PC-3 (cell line): ENCODE data around the gene TCP11. TPM values are rescaled to one million over a fixed set of nuclear protein-coding genes. Genes with fewer than 3 reads are reported as not detected.
A peak's percentile ranks its signal among the peaks of the same experiment; 100 is the strongest.

Source experiments
- ATAC-seq: fragments of 200-7000 bp; cut with Tn5 transposase; 2 replicates; pipeline ENCODE4 v1.9.1; 2020; ENCODE audit warnings: mild to moderate bottlenecking, moderate library complexity
- Bru-seq: library from RNA; stranded (reverse); fragments of 400-500 nt; gene quantifications from one replicate; lab custom pipeline; 2021; lab: Mats Ljungman, UMichigan
- BruChase-seq, 2 experiments: library from RNA; stranded (reverse); fragments of 400-500 nt; gene quantifications; one replicate each; lab custom pipeline; 2021; lab: Mats Ljungman, UMichigan
- BruUV-seq: library from RNA; stranded (reverse); fragments of 400-500 nt; replicated peaks from 2 replicates; lab custom pipeline; 2021; lab: Mats Ljungman, UMichigan
- CTCF ChIA-PET: fragments of 300-600 bp; sonication (Branson Sonifier 250); formaldehyde crosslinking; loops from one replicate; lab custom pipeline; 2022; ENCODE audit warnings: antibody characterized with exemption; lab: Charles Lee
- POLR2A ChIA-PET: fragments of 300-600 bp; sonication (Branson Sonifier 250); formaldehyde crosslinking; loops from one replicate; lab custom pipeline; 2022; ENCODE audit warnings: antibody characterized with exemption; ENCODE audit not compliant: unreplicated experiment; lab: Charles Lee
- DNase-seq: peaks from one replicate; pipeline ENCODE4 v3.0.0-alpha.2; 2015
- H2AFZ ChIP-seq: fragments of 300-600 bp; sonication (generic); 2 replicates; pipeline ENCODE4 v1.6.0; 2016; ENCODE audit warnings: antibody characterized with exemption, low read length
- H3F3A ChIP-seq: fragments of 300-600 bp; sonication (generic); one replicate; pipeline ENCODE4 v1.6.0; 2017; ENCODE audit warnings: antibody characterized with exemption, low read length, control low read depth, mild to moderate bottlenecking; ENCODE audit not compliant: unreplicated experiment
- H3K27ac ChIP-seq: fragments of 300-600 bp; sonication (generic); 2 replicates; pipeline ENCODE4 v1.5.1; 2016; ENCODE audit warnings: mild to moderate bottlenecking, low read length
- H3K27me3 ChIP-seq: fragments of 300-600 bp; sonication (generic); 2 replicates; pipeline ENCODE4 v1.6.1; 2016; ENCODE audit warnings: low read length, mixed read lengths
- H3K36me3 ChIP-seq: fragments of 300-600 bp; sonication (generic); 2 replicates; pipeline ENCODE4 v1.6.1; 2016; ENCODE audit warnings: low read depth, mixed run types, low read length, mixed read lengths
- H3K4me1 ChIP-seq: fragments of 300-600 bp; sonication (generic); 2 replicates; pipeline ENCODE4 v1.5.1; 2016; ENCODE audit warnings: low read length; ENCODE audit not compliant: insufficient read depth
- H3K4me2 ChIP-seq: fragments of 300-600 bp; sonication (generic); 2 replicates; pipeline ENCODE4 v1.6.0; 2016; ENCODE audit warnings: low read length
- H3K4me3 ChIP-seq: fragments of 300-600 bp; sonication (generic); 2 replicates; pipeline ENCODE4 v1.5.1; 2016; ENCODE audit warnings: mild to moderate bottlenecking, low read length, mixed read lengths
- H3K79me2 ChIP-seq: fragments of 300-600 bp; sonication (generic); 2 replicates; pipeline ENCODE4 v1.6.1; 2017; ENCODE audit warnings: low read length, mixed read lengths
- H3K9ac ChIP-seq: fragments of 300-600 bp; sonication (generic); 2 replicates; pipeline ENCODE4 v1.6.0; 2016; ENCODE audit warnings: mild to moderate bottlenecking, low read length
- H3K9me2 ChIP-seq: fragments of 300-600 bp; sonication (generic); replicated peaks from 2 replicates; pipeline ENCODE4 v1.6.1; 2016; ENCODE audit warnings: mixed run types, low read length, mixed read lengths
- H3K9me3 ChIP-seq: fragments of 300-600 bp; sonication (generic); 2 replicates; pipeline ENCODE4 v1.6.1; 2016; ENCODE audit warnings: low read length, mixed read lengths
- H4K20me1 ChIP-seq: fragments of 300-600 bp; sonication (generic); 2 replicates; pipeline ENCODE4 v1.6.1; 2016; ENCODE audit warnings: low read length, mixed read lengths
- EZH2 ChIP-seq: fragments of 300-600 bp; sonication (generic); IDR thresholded peaks from one replicate; pipeline ENCODE4 v1.6.1; 2017; ENCODE audit warnings: antibody characterized with exemption, mild to moderate bottlenecking, low read length; ENCODE audit not compliant: unreplicated experiment
- EZH2phosphoT487 ChIP-seq: fragments of 300-600 bp; sonication (generic); IDR thresholded peaks from 2 replicates; pipeline ENCODE4 v1.6.1; 2018; ENCODE audit warnings: mild to moderate bottlenecking, antibody characterized with exemption, low read length, borderline replicate concordance
- intact Hi-C: fragments of 100-400 bp; cut with micrococcal nuclease; formaldehyde crosslinking; loops from 2 replicates; pipeline ENCODE4 v1.9.0; 2023
- long read RNA-seq: library from polyadenylated mRNA; unstranded; transcript quantifications from one replicate; pipeline ENCODE4 v2.0.0, GENCODE V29; 2021; ENCODE audit not compliant: unreplicated experiment
- total RNA-seq: library from RNA; depleted of rRNA; stranded (reverse); fragments of >200 nt; gene quantifications from 2 replicates; pipeline ENCODE4 v1.2.3, GENCODE V29; 2014; rRNA removed
- TF ChIP-seq, protein P1 (sequence below): fragments of 300-600 bp; sonication (generic); conservative IDR thresholded peaks from 2 replicates; pipeline ENCODE4 v1.5.1; 2017; ENCODE audit warnings: antibody characterized with exemption, low read depth, mild to moderate bottlenecking, low read length

The TCP11 gene
- total RNA-seq (1.3 and 1.7 TPM in 2 replicates), Bru-seq, nascent RNA (percentile 18 among the genes with signal in this experiment), BruChase-seq, experiment 1, labeled RNA remaining after a 6-hour chase (percentile 7 among the genes with signal in this experiment), BruChase-seq, experiment 2, labeled RNA remaining after a 2-hour chase (percentile 10 among the genes with signal in this experiment)
- long read RNA-seq, result 0 reads

DNA sequence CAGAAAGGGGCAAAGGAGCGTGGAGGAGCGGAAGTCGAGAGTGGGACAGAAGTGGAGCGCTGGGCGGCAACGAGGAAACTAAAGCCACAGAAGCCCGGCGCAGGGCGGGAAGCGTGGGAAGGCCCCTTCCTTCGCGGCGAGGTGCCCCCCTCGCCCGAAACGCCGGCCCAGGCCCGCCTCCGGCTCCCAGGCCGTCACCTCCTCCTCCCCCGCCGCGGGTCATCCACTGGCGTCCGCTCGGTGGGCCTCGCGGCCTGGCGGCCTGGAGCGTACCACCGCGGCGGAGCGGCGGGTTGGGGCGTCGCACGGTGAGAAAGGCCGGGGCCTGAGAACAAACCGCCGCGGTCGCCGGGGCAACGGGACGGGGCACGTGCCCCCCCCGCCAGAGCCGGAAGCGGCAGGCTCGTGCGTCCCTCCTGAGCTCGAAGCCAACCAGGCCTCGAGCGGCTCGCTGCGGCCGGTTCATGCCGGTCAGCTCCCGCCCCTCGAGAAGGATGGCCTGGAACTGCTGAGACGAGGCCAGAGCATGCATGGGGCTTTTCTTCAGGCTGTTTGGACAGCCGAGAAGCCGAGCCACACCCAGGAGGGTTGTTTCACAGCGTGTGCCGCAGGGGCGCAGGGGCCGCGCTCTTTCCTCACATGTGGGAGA, at the start of gene TCP11:
TCP11 (minus strand) TSS at position 333 of the 649 bp plus-strand sequence. CDS start 469 bp downstream, outside the sequence.
- ChIA-PET POLR2A (interaction anchor here (0.6 kb wide), 1 partner anchor 105 kb away, joined by 6 read pairs; no protein-coding TSS in a partner anchor), CTCF (no interaction called here)
- 0 out of 2 replicates have a peak within 1 kb of the TSS, but pooled peaks have one; percentile 13 for H3K4me2 ChIP-seq
- no peak within 1 kb of the TSS for H3K4me3 ChIP-seq
- DNase-seq (no peak), ATAC-seq (no peak)
- H3K27me3 ChIP-seq, result no peaks in the 10 kb centered on the region
- H3K9me3 ChIP-seq, result no peaks in the 10 kb centered on the region
- H3F3A ChIP-seq, result no peaks in the 10 kb centered on the region
- BruUV-seq, result no TSS peak
- no peaks in the 10 kb centered on the region for H3K36me3 ChIP-seq
- peak within 1 kb of the TSS; percentile 64 for H2AFZ ChIP-seq
- H3K27ac ChIP-seq, result no peak within 1 kb of the TSS
- H3K9ac ChIP-seq, result no peak within 1 kb of the TSS
- H3K79me2 ChIP-seq, result no peaks in the 10 kb centered on the region
- no peaks in the 10 kb centered on the region for H3K9me2 ChIP-seq
- no peaks in the 10 kb centered on the region for H4K20me1 ChIP-seq
- H3K4me1 ChIP-seq, result peaks cover 16% of the 10 kb centered on the region
- intact Hi-C loops, result loop anchor here (5.0 kb wide), 2 partner anchors 254 to 349 kb away; partner anchors contain the start of genes ANKS1A, BLTP3A and TAF11
- TF ChIP-seq, protein P1, sequence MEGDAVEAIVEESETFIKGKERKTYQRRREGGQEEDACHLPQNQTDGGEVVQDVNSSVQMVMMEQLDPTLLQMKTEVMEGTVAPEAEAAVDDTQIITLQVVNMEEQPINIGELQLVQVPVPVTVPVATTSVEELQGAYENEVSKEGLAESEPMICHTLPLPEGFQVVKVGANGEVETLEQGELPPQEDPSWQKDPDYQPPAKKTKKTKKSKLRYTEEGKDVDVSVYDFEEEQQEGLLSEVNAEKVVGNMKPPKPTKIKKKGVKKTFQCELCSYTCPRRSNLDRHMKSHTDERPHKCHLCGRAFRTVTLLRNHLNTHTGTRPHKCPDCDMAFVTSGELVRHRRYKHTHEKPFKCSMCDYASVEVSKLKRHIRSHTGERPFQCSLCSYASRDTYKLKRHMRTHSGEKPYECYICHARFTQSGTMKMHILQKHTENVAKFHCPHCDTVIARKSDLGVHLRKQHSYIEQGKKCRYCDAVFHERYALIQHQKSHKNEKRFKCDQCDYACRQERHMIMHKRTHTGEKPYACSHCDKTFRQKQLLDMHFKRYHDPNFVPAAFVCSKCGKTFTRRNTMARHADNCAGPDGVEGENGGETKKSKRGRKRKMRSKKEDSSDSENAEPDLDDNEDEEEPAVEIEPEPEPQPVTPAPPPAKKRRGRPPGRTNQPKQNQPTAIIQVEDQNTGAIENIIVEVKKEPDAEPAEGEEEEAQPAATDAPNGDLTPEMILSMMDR, result no peak
- TF ChIP-seq EZH2, result no peak

DNA sequence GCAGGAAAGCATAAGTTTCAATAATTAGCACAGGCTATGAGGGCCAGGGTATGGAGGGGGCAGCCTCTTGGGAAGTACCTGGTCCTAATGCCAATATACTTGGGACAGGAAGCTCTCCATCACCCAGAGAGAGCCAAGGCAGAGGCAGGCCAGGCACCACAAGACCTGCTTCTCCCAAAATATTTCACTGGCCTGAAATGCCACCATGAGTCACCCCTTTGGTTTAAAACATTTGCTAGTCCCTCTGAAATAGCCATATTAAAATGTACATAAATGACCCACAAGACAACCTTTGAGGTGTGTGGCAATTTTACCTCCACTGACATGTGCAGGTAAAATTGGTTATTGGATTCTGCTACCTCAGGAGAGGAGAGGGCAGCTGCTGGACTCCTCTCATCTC, 49.2 kb upstream of the TCP11 start:
- BruUV-seq, result no TSS peak
- H4K20me1 ChIP-seq, result no peaks in the 10 kb centered on the region
- peak; percentile 23; the same call in 1 of the 2 replicates for ATAC-seq
- no peak overlapping the region for H3K27ac ChIP-seq
- H3F3A ChIP-seq, result no peaks in the 10 kb centered on the region
- H3K4me2 ChIP-seq, result 0 out of 2 replicates have a peak overlapping the region, but pooled peaks have one; percentile 17
- no peaks in the 10 kb centered on the region for H3K79me2 ChIP-seq
- TF ChIP-seq EZH2 (no peak), EZH2phosphoT487 (no peak)
- TF ChIP-seq, protein P1, result no peak
- H3K9me3 ChIP-seq, result no peaks in the 10 kb centered on the region
- H2AFZ ChIP-seq, result no peak overlapping the region
- H3K9me2 ChIP-seq, result no peaks in the 10 kb centered on the region
- POLR2A ChIA-PET, result no interaction called here
- peaks cover 48% of the 10 kb centered on the region for H3K4me1 ChIP-seq
- H3K4me3 ChIP-seq, result no peak overlapping the region
- H3K9ac ChIP-seq, result no peak overlapping the region
- no peaks in the 10 kb centered on the region for H3K36me3 ChIP-seq
- intact Hi-C loops, result no loop called here
- no peaks in the 10 kb centered on the region for H3K27me3 ChIP-seq
- peak; percentile 66 for DNase-seq
- CTCF ChIA-PET, result no interaction called here

- Histone ChIP-seq H3K27me3 (no peaks in the 10 kb centered on the region), H3K36me3 (no peaks in the 10 kb centered on the region), H3K79me2 (no peaks in the 10 kb centered on the region), H4K20me1 (no peaks in the 10 kb centered on the region), H3K27ac (no peak overlapping the region), H3K4me3 (no peak overlapping the region), H3K9ac (no peak overlapping the region), H3K4me2 (no peak overlapping the region), H3K9me3 (no peaks in the 10 kb centered on the region), H2AFZ (no peak overlapping the region), H3F3A (no peaks in the 10 kb centered on the region), H3K4me1 (peaks cover 48% of the 10 kb centered on the region), H3K9me2 (no peaks in the 10 kb centered on the region)
- CTCF ChIA-PET, result no interaction called here
- intact Hi-C loops, result no loop called here
- TF ChIP-seq EZH2 (no peak), EZH2phosphoT487 (no peak)
- TF ChIP-seq, protein P1, result no peak
- DNase-seq, result peak; percentile 32
- ATAC-seq, result no peak
- POLR2A ChIA-PET, result no interaction called here
- no TSS peak for BruUV-seq
Measured at GRCh38 chr6:35188886-35189285, 47.7 kb upstream of the TCP11 start.
